GM21529 (cell line): ENCODE results near the gene SH3PXD2A.

Experiments used
- ATAC-seq: cut with Tn5 transposase; IDR thresholded peaks from one replicate; pipeline ENCODE4 v1.9.1; 2021; ENCODE audit not compliant: unreplicated experiment

Gene SH3PXD2A

GRCh38 chr10:103835096-103836050 lies 20.0 kb downstream of the SH3PXD2A start:
- ATAC-seq: no peak

- ATAC-seq: no peak
These were observed 20.8 kb downstream of the SH3PXD2A start for GRCh38 chr10:103834436-103835095.

- ATAC-seq: no peak
These were observed 21.5 kb downstream of the SH3PXD2A start for GRCh38 chr10:103833731-103834365.

- no peak for ATAC-seq
These were observed 22.6 kb downstream of the SH3PXD2A start for GRCh38 chr10:103832806-103833205.

GRCh38 chr10:103829838-103830465 lies 25.4 kb downstream of the SH3PXD2A start:
- ATAC-seq: no peak

- no peak for ATAC-seq
These were observed 26.1 kb downstream of the SH3PXD2A start for GRCh38 chr10:103829278-103829677.

GRCh38 chr10:103828587-103829197 lies 26.7 kb downstream of the SH3PXD2A start:
- ATAC-seq: no peak

GRCh38 chr10:103828107-103828506 lies 27.3 kb downstream of the SH3PXD2A start:
- no peak for ATAC-seq

- no peak for ATAC-seq
These were observed 28.5 kb downstream of the SH3PXD2A start for GRCh38 chr10:103826885-103827284.

GRCh38 chr10:103824281-103824680 lies 31.1 kb downstream of the SH3PXD2A start:
- no peak for ATAC-seq

- no peak for ATAC-seq
These were observed 31.6 kb downstream of the SH3PXD2A start for GRCh38 chr10:103823706-103824272.

- no peak for ATAC-seq
These were observed 32.6 kb downstream of the SH3PXD2A start for GRCh38 chr10:103822800-103823199.

GRCh38 chr10:103822107-103822716 lies 33.2 kb downstream of the SH3PXD2A start:
- no peak for ATAC-seq

- no peak for ATAC-seq
These were observed 35.0 kb downstream of the SH3PXD2A start for GRCh38 chr10:103820101-103821062.

- no peak for ATAC-seq
These were observed 35.9 kb downstream of the SH3PXD2A start for GRCh38 chr10:103819493-103819892.

GRCh38 chr10:103818765-103819374 lies 36.5 kb downstream of the SH3PXD2A start:
- ATAC-seq: no peak

- no peak for ATAC-seq
These were observed 37.3 kb downstream of the SH3PXD2A start for GRCh38 chr10:103818105-103818504.

GRCh38 chr10:103816431-103816830 lies 38.9 kb downstream of the SH3PXD2A start:
- peak; percentile 49 for ATAC-seq
